PC-9 (cell line): Measurements from ENCODE around the gene GAL3ST2. TPM values are rescaled to one million over a fixed set of nuclear protein-coding genes. Genes with fewer than 3 reads are reported as not detected.

Experiments
- BruUV-seq: library from RNA; stranded (reverse); fragments of 400-500 nt; replicated peaks from 2 replicates; lab custom pipeline; 2021; lab: Mats Ljungman, UMichigan
- CTCF ChIA-PET: fragments of 300-600 bp; sonication (Branson Sonifier 250); formaldehyde crosslinking; loops from one replicate; lab custom pipeline; 2022; ENCODE audit warnings: antibody characterized with exemption; lab: Charles Lee
- POLR2A ChIA-PET: fragments of 300-600 bp; sonication (Branson Sonifier 250); formaldehyde crosslinking; loops from one replicate; lab custom pipeline; 2022; ENCODE audit warnings: antibody characterized with exemption; ENCODE audit not compliant: unreplicated experiment; lab: Charles Lee
- DNase-seq, 2 experiments: peaks; one replicate each; pipeline versions ENCODE4 v3.0.0 to v3.0.0-alpha.2; 2015 to 2022; ENCODE audit warnings: mixed read lengths in 1 of 2
- H2AFZ ChIP-seq: fragments of 200-600 bp; sonication (generic); 2 replicates; pipeline ENCODE4 v1.8.1; 2017; ENCODE audit warnings: antibody characterized with exemption
- H3F3A ChIP-seq: fragments of 200-600 bp; sonication (generic); 2 replicates; pipeline ENCODE4 v1.8.1; 2017; ENCODE audit warnings: antibody characterized with exemption, mild to moderate bottlenecking, low read depth; ENCODE audit not compliant: insufficient read depth
- H3K27ac ChIP-seq: fragments of 200-600 bp; sonication (generic); 2 replicates; pipeline ENCODE4 v1.6.1; 2016; ENCODE audit warnings: mixed run types
- H3K27me3 ChIP-seq: fragments of 200-600 bp; sonication (generic); 2 replicates; pipeline ENCODE4 v1.6.1; 2016; ENCODE audit warnings: low read depth, mixed run types; ENCODE audit not compliant: insufficient read depth
- H3K36me3 ChIP-seq: fragments of 200-600 bp; sonication (generic); 2 replicates; pipeline ENCODE4 v1.6.1; 2016; ENCODE audit warnings: low read depth, mixed run types
- H3K4me1 ChIP-seq: fragments of 200-600 bp; sonication (generic); replicated peaks from 2 replicates; pipeline ENCODE4 v1.6.1; 2016; ENCODE audit warnings: mixed run types; ENCODE audit not compliant: insufficient read depth
- H3K4me2 ChIP-seq: fragments of 200-600 bp; sonication (generic); 2 replicates; pipeline ENCODE4 v1.6.1; 2017; ENCODE audit warnings: mixed run types
- H3K4me3 ChIP-seq: fragments of 200-600 bp; sonication (generic); 2 replicates; pipeline ENCODE4 v1.6.1; 2016; ENCODE audit warnings: mixed run types
- H3K79me2 ChIP-seq: fragments of 200-600 bp; sonication (generic); 2 replicates; pipeline ENCODE4 v1.6.1; 2017; ENCODE audit warnings: low read depth, mixed run types
- H3K9me2 ChIP-seq: fragments of 200-600 bp; sonication (generic); 2 replicates; pipeline ENCODE4 v1.8.1; 2017; ENCODE audit warnings: mild to moderate bottlenecking; ENCODE audit not compliant: insufficient read depth
- H3K9me3 ChIP-seq: fragments of 200-600 bp; sonication (generic); 2 replicates; pipeline ENCODE4 v1.8.1; 2016; ENCODE audit warnings: low read depth; ENCODE audit not compliant: insufficient read depth
- H4K20me1 ChIP-seq: fragments of 200-600 bp; sonication (generic); 2 replicates; pipeline ENCODE4 v1.8.1; 2017; ENCODE audit not compliant: insufficient read depth
- EZH2 ChIP-seq: fragments of 200-600 bp; sonication (generic); IDR thresholded peaks from 2 replicates; pipeline ENCODE4 v1.8.0; 2017; ENCODE audit warnings: antibody characterized with exemption, low read depth
- intact Hi-C: fragments of 100-400 bp; cut with micrococcal nuclease; formaldehyde crosslinking; loops from one replicate; pipeline ENCODE4 v1.10.0; 2022; ENCODE audit not compliant: unreplicated experiment
- total RNA-seq: library from RNA; stranded (reverse); gene quantifications from 2 replicates; pipeline ENCODE4 v1.2.3, GENCODE V29; 2021
- TF ChIP-seq, protein P1 (sequence below): fragments of 200-600 bp; sonication (generic); conservative IDR thresholded peaks from 2 replicates; pipeline ENCODE4 v1.6.1; 2017; ENCODE audit warnings: mixed run types, antibody characterized with exemption, mild to moderate bottlenecking, moderate library complexity

The GAL3ST2 gene
- total RNA-seq, 1 experiment from 2014 or later = 3.9 TPM

DNA sequence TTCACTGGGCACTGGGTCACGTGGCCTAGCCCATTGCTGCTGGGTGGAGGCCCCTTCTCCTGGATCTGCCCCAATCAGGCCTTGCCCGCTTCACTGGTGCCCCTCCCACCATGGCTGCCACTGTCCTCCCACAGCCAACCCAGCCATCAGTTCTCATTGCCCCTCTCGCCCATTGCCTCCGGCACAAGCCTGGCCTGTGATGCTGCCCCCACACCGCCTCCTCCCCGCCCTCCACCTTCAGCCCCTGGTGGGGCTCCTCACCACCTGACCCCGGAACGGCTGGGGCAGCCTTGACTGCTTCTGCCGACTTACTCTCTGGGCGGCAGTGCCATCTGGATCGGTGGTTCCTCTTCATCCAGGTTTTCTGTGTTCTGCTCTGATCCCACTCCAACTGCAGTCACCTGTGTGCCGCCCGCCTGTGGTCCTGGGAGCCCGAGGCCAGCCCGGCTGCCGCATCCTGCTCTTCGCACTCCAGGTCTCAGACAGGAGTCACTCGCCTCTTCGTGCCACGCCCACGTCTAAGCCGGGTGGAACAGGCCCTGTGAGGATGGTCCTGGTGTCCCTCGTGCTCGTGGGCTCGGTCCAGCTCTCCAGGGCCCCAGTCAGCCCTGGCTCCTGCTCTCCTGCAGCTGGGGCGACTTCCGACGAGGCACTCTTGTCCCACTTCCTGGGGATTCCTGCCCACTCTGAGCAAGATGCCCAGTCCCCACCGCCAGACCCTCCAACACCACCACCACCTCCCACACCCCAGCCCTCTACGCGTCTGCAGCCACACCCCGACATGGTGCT, 28.0 kb upstream of the GAL3ST2 start:
- H3K9me3 ChIP-seq = no peaks in the 10 kb centered on the region
- CTCF ChIA-PET = interaction anchor here (0.6 kb wide), 1 partner anchor 253 kb away, joined by 3 read pairs; no protein-coding TSS in a partner anchor

DNA sequence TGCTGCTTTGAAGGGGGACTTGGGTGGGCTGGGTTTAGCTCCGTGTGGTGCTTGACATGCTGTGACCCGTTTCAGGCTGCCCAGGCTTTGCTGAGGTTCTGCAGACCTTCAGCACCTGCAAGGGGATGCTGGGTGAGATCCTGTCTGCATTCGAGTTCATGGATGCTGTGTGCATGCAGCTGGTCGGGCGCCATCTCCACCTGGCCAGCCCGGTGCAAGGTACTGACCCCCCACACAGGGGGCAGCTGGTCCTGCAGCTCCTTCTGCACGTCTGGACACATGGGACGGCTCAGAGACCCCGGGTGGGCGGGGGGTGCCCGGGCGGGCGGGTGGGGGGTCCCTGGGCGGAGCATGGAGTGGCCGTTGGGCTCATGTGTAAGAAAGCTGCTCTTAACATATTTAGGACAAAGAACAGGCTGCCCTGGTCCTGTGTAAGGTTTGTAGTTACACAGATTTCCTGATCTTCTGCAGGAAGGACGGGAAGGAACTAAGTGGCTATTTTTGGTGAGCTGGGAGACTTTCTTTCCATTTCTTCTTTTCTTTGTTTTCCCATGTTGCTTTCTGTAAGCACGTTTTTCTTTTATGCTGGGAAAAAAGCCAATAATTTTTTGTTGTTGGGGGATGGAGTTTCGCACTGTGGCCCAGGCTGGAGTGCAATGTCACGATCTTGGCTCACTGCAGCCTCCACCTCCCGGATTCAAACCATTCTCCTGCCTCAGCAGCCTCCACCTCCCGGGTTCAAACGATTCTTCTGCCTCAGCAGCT, 26.4 kb upstream of the GAL3ST2 start:
- Histone ChIP-seq H3K4me3 (no peak overlapping the region), H3K79me2 (no peaks in the 10 kb centered on the region), H3F3A (no peaks in the 10 kb centered on the region), H4K20me1 (no peaks in the 10 kb centered on the region; the same call in 1 of the 2 replicates), H3K9me3 (no peaks in the 10 kb centered on the region), H3K27me3 (no peaks in the 10 kb centered on the region), H3K9me2 (no peaks in the 10 kb centered on the region), H3K4me2 (no peak overlapping the region), H3K4me1 (no peaks in the 10 kb centered on the region), H3K36me3 (no peaks in the 10 kb centered on the region), H3K27ac (no peak overlapping the region), H2AFZ (no peak overlapping the region)
- intact Hi-C loops = no loop called here
- DNase-seq = no peak
- no TSS peak for BruUV-seq
- TF ChIP-seq, protein P1, sequence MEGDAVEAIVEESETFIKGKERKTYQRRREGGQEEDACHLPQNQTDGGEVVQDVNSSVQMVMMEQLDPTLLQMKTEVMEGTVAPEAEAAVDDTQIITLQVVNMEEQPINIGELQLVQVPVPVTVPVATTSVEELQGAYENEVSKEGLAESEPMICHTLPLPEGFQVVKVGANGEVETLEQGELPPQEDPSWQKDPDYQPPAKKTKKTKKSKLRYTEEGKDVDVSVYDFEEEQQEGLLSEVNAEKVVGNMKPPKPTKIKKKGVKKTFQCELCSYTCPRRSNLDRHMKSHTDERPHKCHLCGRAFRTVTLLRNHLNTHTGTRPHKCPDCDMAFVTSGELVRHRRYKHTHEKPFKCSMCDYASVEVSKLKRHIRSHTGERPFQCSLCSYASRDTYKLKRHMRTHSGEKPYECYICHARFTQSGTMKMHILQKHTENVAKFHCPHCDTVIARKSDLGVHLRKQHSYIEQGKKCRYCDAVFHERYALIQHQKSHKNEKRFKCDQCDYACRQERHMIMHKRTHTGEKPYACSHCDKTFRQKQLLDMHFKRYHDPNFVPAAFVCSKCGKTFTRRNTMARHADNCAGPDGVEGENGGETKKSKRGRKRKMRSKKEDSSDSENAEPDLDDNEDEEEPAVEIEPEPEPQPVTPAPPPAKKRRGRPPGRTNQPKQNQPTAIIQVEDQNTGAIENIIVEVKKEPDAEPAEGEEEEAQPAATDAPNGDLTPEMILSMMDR = no peak
- TF ChIP-seq EZH2 = no peak
- ChIA-PET CTCF (no interaction called here), POLR2A (no interaction called here)

More for the DNA sequence above, 28.0 kb upstream of the GAL3ST2 start:
- POLR2A ChIA-PET = no interaction called here
- no peaks in the 10 kb centered on the region for H3K79me2 ChIP-seq
- intact Hi-C loops = no loop called here
- H3K4me2 ChIP-seq = no peak overlapping the region
- H4K20me1 ChIP-seq = peaks cover 4% of the 10 kb centered on the region; the same call in 1 of the 2 replicates
- no peaks in the 10 kb centered on the region for H3F3A ChIP-seq
- no peaks in the 10 kb centered on the region for H3K4me1 ChIP-seq
- DNase-seq = no peak
- H2AFZ ChIP-seq = no peak overlapping the region
- no TSS peak for BruUV-seq
- H3K27me3 ChIP-seq = no peaks in the 10 kb centered on the region
- H3K36me3 ChIP-seq = no peaks in the 10 kb centered on the region
- H3K9me2 ChIP-seq = no peaks in the 10 kb centered on the region
- H3K27ac ChIP-seq = no peak overlapping the region
- TF ChIP-seq EZH2 = no peak
- TF ChIP-seq, protein P1 = no peak
- no peak overlapping the region for H3K4me3 ChIP-seq

DNA sequence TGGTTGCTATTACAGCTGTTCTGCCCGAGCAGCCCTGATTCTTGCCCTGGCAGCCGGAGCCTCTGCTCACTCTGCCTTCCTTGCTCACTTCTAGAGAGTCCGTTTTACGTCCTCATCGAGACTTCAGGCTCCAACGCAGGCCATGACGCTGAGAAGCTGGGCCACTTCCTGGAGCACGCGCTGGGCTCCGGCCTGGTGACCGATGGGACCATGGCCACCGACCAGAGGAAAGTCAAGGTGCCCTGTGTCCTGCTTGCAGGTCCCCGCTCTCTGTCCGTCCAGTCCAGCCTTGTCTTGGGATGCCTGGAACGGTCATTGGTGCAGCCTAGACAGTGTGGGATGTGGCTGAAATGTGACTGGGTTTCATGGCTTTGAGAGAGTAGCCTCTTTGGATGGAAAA, 25.5 kb upstream of the GAL3ST2 start:
- ChIA-PET POLR2A (no interaction called here), CTCF (no interaction called here)
- BruUV-seq = no TSS peak

More for the DNA sequence above, 25.5 kb upstream of the GAL3ST2 start:
- Histone ChIP-seq H3K79me2 (no peaks in the 10 kb centered on the region), H3F3A (no peaks in the 10 kb centered on the region), H3K27ac (no peak overlapping the region), H3K4me3 (no peak overlapping the region), H4K20me1 (no peaks in the 10 kb centered on the region; the same call in 1 of the 2 replicates), H3K27me3 (no peaks in the 10 kb centered on the region), H3K4me2 (no peak overlapping the region), H3K9me2 (no peaks in the 10 kb centered on the region), H3K9me3 (no peaks in the 10 kb centered on the region), H3K4me1 (no peaks in the 10 kb centered on the region), H2AFZ (no peak overlapping the region), H3K36me3 (no peaks in the 10 kb centered on the region)
- TF ChIP-seq, protein P1 = no peak
- TF ChIP-seq EZH2 = no peak
- intact Hi-C loops = no loop called here
- DNase-seq = no peak
